Kidney (tissue), 14 donors: ENCODE data around the gene DCP1A. TPM values are rescaled to one million over a fixed set of nuclear protein-coding genes. Genes with fewer than 3 reads are reported as not detected.
"Not testable (repeated sequence)": the region's sequence is repeated elsewhere in the genome, so short reads cannot be mapped to it uniquely, and the experiment has no call there.

Experiments used
- DNase-seq, 5 donors: peaks; one replicate each; pipeline ENCODE4 v3.0.0-alpha.2; 2013 to 2020
- FAIRE-seq: peaks from 2 replicates; lab custom pipeline; 2012; peaks lifted over from hg19 to GRCh38; lab: Jason Lieb, UNC
- H3K27ac ChIP-seq, 2 donors: one replicate each; pipeline ENCODE4 v1.7.0; 2013; ENCODE audit warnings: low read depth in 2 of 2, low read length in 2 of 2, inconsistent platforms in 1 of 2
- H3K27me3 ChIP-seq: one replicate; pipeline ENCODE4 v1.7.1; 2013; ENCODE audit warnings: low read length, inconsistent platforms; ENCODE audit not compliant: control insufficient read depth, insufficient read depth
- H3K36me3 ChIP-seq, 3 donors: one replicate each; pipeline versions ENCODE4 v1.7.0 to v1.7.1; 2013; ENCODE audit warnings: low read length in 3 of 3, control low read depth in 1 of 3, inconsistent platforms in 1 of 3; ENCODE audit not compliant: insufficient read depth in 3 of 3, control insufficient read depth in 2 of 3
- H3K4me1 ChIP-seq, 3 donors: one replicate each; pipeline versions ENCODE4 v1.7.0 to v1.7.1; 2013; ENCODE audit warnings: low read length in 3 of 3, inconsistent platforms in 1 of 3, low read depth in 1 of 3; ENCODE audit not compliant: control insufficient read depth in 2 of 3, insufficient read depth in 2 of 3
- H3K4me3 ChIP-seq, 3 donors: one replicate each; pipeline versions ENCODE4 v1.7.0 to v1.8.1; 2013; ENCODE audit warnings: low read length in 3 of 3, control low read depth in 1 of 3, inconsistent platforms in 1 of 3
- H3K9ac ChIP-seq, 3 donors: one replicate each; pipeline versions ENCODE4 v1.7.0 to v1.7.1; 2013; ENCODE audit warnings: low read length in 3 of 3, control low read depth in 1 of 3, inconsistent platforms in 1 of 3
- H3K9me3 ChIP-seq, 3 donors: one replicate each; pipeline versions ENCODE4 v1.7.0 to v1.7.1; 2013; ENCODE audit warnings: low read length in 3 of 3, control low read depth in 1 of 3, inconsistent platforms in 1 of 3; ENCODE audit not compliant: control insufficient read depth in 2 of 3, insufficient read depth in 1 of 3
- CTCF ChIP-seq: IDR thresholded peaks from 3 replicates; pipeline ENCODE4 v1.5.1; 2012; ENCODE audit warnings: mild to moderate bottlenecking, moderate library complexity, borderline replicate concordance; ENCODE audit not compliant: insufficient read depth; ENCODE audit errors: extremely low read depth
- intact Hi-C: fragments of 100-400 bp; cut with DNase I; formaldehyde crosslinking; loops from one replicate; pipeline ENCODE4 v1.11.1; 2022
- polyA plus RNA-seq: library from polyadenylated mRNA; stranded (reverse); fragments of 350-450 nt; fragmentation: Illumina TruSeq; extraction: RNeasy Lipid Tissue Mini Kit (QIAGEN cat#74804); gene quantifications from one replicate; pipeline ENCODE4 v1.2.3, GENCODE V29; 2014; ENCODE audit warnings: low read depth, low replicate concordance; ENCODE audit not compliant: insufficient read depth
- total RNA-seq: library from RNA; stranded (reverse); fragmentation: NEBNext Ultra II Directional; extraction: Animal tissue kit (Norgen Biotek cat#: 25700); gene quantifications from one replicate; pipeline ENCODE4 v1.2.1, GENCODE V29; 2021
- donor health status: control.
- donor health status: control.
- donor health status: control.
- donor health status: control.
- donor health status: control.
- donor health status: DM: yes; HTN: yes; CAD: no.
- donor health status: Normal renal cell carcinoma (clear cell type).

The DCP1A gene
- total and polyA plus RNA-seq, 2 donors from 2014 or later: 4.9 to 21.0 TPM

- Histone ChIP-seq H3K27ac (no peak overlapping the region), H3K9ac (no peak overlapping the region), H3K36me3 (peaks cover 0 to 10% (median 0%) of the 10 kb centered on the region in 3 donors), H3K4me3 (no peak overlapping the region), H3K27me3 (no peaks in the 10 kb centered on the region), H3K9me3 (no peaks in the 10 kb centered on the region), H3K4me1 (peaks cover 0 to 3% (median 0%) of the 10 kb centered on the region in 3 donors)
- FAIRE-seq (no peak), DNase-seq (no peak)
- no peak for TF ChIP-seq CTCF
- intact Hi-C loops: no loop called here
Observed at GRCh38 chr3:53329897-53330296, 17.4 kb downstream of the DCP1A start.

- peaks cover 0 to 10% (median 0%) of the 10 kb centered on the region in 3 donors for H3K36me3 ChIP-seq
- FAIRE-seq (no peak), DNase-seq (no peak)
- no peak for TF ChIP-seq CTCF
- H3K9ac ChIP-seq: no peak overlapping the region
- H3K4me3 ChIP-seq: no peak overlapping the region
- H3K4me1 ChIP-seq: peaks cover 0 to 3% (median 0%) of the 10 kb centered on the region in 3 donors
- no peaks in the 10 kb centered on the region for H3K27me3 ChIP-seq
- H3K9me3 ChIP-seq: no peaks in the 10 kb centered on the region
- peak overlapping the region in 1 of 2 donors; percentile 27 for H3K27ac ChIP-seq
- intact Hi-C loops: no loop called here
Observed at GRCh38 chr3:53328746-53329145, 18.6 kb downstream of the DCP1A start.

GRCh38 chr3:53327986-53328385 is 19.4 kb downstream of the DCP1A start:
- DNase-seq, H3K27ac ChIP-seq, intact Hi-C loops, H3K9me3 ChIP-seq, H3K27me3 ChIP-seq, FAIRE-seq, H3K4me1 ChIP-seq, H3K4me3 ChIP-seq, H3K9ac ChIP-seq: not testable (repeated sequence)
- H3K36me3 ChIP-seq: peaks cover 0 to 10% (median 0%) of the 10 kb centered on the region in 3 donors

- intact Hi-C loops: no loop called here
- DNase-seq (no peak), FAIRE-seq (no peak)
- H3K9me3 ChIP-seq: no peaks in the 10 kb centered on the region
- no peaks in the 10 kb centered on the region for H3K27me3 ChIP-seq
- H3K4me1 ChIP-seq: no peaks in the 10 kb centered on the region
- no peaks in the 10 kb centered on the region for H3K36me3 ChIP-seq
- H3K9ac ChIP-seq: no peak overlapping the region
- TF ChIP-seq CTCF: no peak
- no peak overlapping the region for H3K27ac ChIP-seq
- H3K4me3 ChIP-seq: no peak overlapping the region
Observed at GRCh38 chr3:53324105-53324504, 23.2 kb downstream of the DCP1A start.
